Activated naive CD4-positive, alpha-beta T cell treated with anti-CD3 and anti-CD28 coated beads, Interleukin-2, amount 50 U/mL, for 72 hours (primary cell): Measurements from ENCODE around the gene LMOD1. TPM values are rescaled to one million over a fixed set of nuclear protein-coding genes. Genes with fewer than 3 reads are reported as not detected.

Experiments used
- ATAC-seq, 2 donors: fragments of 150-1000 bp; cut with Tn5 transposase; 2 replicates each; pipeline ENCODE4 v1.10.0; 2021; ENCODE audit warnings: mild to moderate bottlenecking in 2 of 2, moderate library complexity in 2 of 2
- DNase-seq, 2 donors: peaks; one replicate each; pipeline ENCODE4 v3.0.0; 2021 to 2022; ENCODE audit warnings: low spot score in 2 of 2
- H3K27ac Mint-ChIP-seq, 2 donors: one replicate each; pipeline ENCODE4 v1.8.0; 2022; ENCODE audit warnings: mild to moderate bottlenecking in 2 of 2, mixed read lengths in 2 of 2
- H3K36me3 Mint-ChIP-seq, 2 donors: one replicate each; pipeline ENCODE4 v1.8.0; 2022; ENCODE audit warnings: mixed read lengths in 2 of 2
- H3K9me3 Mint-ChIP-seq, 2 donors: one replicate each; pipeline ENCODE4 v1.8.0; 2022; ENCODE audit warnings: mixed read lengths in 2 of 2
- total RNA-seq, 2 donors: library from RNA; stranded (reverse); gene quantifications; one replicate each; pipeline ENCODE4 v1.2.3, GENCODE V29; 2022

The LMOD1 gene
- total RNA-seq, 2 donors from 2014 or later = not detected

DNA sequence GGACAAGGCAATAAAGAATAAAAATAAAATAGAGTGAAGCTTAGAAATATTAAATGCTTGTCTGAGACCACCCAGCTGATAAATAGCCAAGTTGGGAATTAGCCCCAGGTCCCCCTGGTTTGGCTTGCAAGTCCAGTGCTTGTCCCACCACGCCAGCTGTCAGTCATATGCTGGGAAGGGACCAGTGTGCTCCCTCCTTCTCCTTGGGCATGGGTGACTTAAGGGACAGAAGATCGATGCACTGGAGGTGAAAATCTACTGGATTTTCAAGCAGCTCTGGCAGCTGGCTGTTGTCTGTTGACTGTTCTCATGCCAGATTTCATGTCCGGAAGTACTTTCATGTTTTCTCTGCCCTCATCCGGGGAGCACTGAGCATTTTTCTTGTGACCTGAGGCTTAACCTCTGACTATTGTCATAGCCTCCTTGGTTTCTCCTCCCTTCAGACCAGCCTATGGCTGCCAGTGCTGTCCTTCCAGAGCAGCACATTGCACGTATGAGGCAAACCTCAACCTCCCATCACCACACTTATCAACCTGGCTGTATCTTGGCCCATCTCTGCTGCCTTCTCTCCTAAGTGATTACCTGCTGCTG, 12.4 kb downstream of the LMOD1 start:
- no peaks in the 10 kb centered on the region for H3K9me3 Mint-ChIP-seq
- no peak for ATAC-seq
- no peak overlapping the region for H3K27ac Mint-ChIP-seq
- no peak for DNase-seq
- H3K36me3 Mint-ChIP-seq = no peaks in the 10 kb centered on the region

DNA sequence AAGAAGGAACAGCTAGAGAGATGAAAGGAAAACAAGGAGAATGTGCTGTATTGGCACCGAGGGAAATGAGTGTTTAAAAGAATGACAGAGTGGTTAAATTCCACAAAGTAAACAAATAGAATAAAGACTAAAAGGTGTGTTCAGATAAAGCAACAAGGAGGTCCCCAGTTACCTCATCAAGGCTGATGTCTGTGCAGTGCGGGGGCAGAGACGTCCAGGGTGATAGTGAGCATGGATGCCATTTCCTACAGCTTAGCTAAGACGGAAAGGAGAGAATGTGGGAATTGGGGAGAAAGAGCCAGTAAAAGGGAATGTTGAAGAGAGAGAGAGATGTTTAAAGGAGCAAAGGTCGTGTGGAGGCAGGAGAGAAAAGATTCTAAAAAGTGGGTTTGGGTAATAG, 15.5 kb downstream of the LMOD1 start:
- no peaks in the 10 kb centered on the region for H3K9me3 Mint-ChIP-seq
- H3K36me3 Mint-ChIP-seq = no peaks in the 10 kb centered on the region
- H3K27ac Mint-ChIP-seq = no peak overlapping the region
- ATAC-seq (no peak), DNase-seq (no peak)

GRCh38 chr1:201930137-201930536, 16.2 kb downstream of the LMOD1 start:
- no peaks in the 10 kb centered on the region for H3K36me3 Mint-ChIP-seq
- DNase-seq (no peak), ATAC-seq (no peak)
- H3K9me3 Mint-ChIP-seq = no peaks in the 10 kb centered on the region
- no peak overlapping the region for H3K27ac Mint-ChIP-seq

- Mint-ChIP-seq H3K27ac (no peak overlapping the region), H3K36me3 (no peaks in the 10 kb centered on the region), H3K9me3 (no peaks in the 10 kb centered on the region)
- ATAC-seq (no peak), DNase-seq (no peak)
Measured at GRCh38 chr1:201928266-201928665, 18.1 kb downstream of the LMOD1 start.

DNA sequence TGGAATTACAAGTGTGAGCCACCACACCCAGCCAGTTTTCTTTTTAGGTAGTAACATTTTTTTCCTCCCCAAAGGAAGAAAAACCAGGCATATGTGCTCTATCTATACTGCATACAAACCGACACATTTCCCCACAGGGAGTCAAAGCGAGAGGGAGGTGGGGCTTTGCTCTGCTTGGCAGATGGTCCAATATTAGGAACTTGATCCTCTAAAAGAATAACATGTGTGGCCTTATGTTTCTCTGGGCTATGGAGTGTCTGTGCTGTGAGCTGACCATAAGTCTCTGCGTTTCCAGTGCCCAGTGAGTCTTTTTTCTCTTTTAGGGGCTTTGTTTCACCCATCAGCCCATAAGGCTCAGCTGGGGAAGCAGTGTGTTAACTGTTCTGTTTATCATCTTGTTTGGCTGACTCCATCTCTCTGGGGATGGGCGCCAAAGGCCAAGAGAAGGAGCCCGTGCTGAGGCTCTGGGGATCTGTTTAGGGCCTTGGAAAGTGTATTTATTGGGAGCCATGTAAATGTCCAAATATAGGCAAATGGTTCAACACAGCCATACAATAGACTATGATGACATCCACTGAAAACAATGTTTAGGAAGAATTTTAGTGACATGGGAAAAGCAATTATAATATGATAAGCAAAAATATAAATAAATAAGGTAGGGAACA, 20.2 kb downstream of the LMOD1 start:
- H3K36me3 Mint-ChIP-seq = no peaks in the 10 kb centered on the region
- DNase-seq = no peak
- no peak for ATAC-seq
- H3K9me3 Mint-ChIP-seq = no peaks in the 10 kb centered on the region
- H3K27ac Mint-ChIP-seq = no peak overlapping the region

DNA sequence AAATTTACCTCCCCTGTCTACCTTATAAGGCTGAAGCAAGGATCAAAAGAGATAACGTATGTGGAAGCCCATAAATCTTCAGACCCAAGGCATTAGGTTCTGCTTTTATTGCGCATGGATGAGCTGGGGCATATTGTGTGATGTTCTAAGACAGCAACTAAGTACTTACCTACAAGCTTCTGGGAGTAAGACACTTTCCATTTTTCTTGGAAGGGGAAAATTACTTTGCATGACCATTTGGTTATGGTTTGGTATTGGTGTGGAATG, 21.1 kb downstream of the LMOD1 start:
- no peak for DNase-seq
- H3K9me3 Mint-ChIP-seq = no peaks in the 10 kb centered on the region
- no peak for ATAC-seq
- no peaks in the 10 kb centered on the region for H3K36me3 Mint-ChIP-seq
- no peak overlapping the region for H3K27ac Mint-ChIP-seq

DNA sequence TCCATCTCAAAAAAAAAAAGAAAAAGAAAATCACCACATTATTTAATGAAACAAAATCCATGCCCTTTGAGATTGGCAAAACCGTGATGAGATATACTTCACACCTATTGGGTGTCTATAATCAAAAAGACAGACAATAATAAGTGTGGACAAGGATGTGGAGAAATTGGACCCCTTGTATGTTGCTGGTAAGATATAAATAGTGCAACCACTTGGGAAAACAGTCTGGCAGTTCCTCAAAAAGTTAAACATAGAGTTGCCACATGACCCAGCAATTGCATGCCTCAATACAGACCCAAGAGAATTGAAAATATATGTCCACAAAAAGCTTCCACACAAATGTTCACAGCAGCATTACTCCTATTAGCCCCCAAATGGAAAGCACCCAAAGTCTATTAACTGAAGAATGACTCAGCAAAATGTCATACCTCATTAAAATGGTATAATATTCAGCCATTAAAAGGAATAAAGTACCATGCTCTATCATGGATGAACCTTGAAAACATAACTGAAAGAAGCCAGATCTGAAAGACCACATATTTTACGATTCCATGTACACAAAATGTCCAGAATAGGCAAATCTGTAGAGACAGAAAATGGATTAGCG, 24.3 kb downstream of the LMOD1 start:
- Mint-ChIP-seq H3K27ac (no peak overlapping the region), H3K9me3 (no peaks in the 10 kb centered on the region), H3K36me3 (no peaks in the 10 kb centered on the region)
- no peak for DNase-seq
- no peak for ATAC-seq

DNA sequence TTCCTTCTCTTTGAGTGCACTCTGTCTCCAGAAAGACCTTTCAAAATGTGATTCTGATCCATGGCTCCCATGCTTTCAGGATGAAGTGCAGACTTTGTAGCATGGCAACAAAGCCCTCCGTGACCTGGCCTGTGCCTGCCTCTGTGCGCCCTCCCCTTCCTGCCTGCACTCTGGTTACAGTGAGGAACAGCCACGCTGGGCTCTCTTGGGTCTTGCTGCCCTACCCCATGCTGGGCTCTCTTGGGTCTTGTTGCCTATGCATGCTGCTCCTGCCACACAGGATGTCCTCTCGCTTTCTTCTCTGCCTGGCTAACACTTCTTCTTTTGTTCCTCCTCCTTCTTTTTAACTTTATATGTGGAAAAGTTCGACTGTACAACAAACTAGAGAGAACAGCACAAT, 28.0 kb downstream of the LMOD1 start:
- ATAC-seq (no peak), DNase-seq (no peak)
- no peaks in the 10 kb centered on the region for H3K9me3 Mint-ChIP-seq
- no peak overlapping the region for H3K27ac Mint-ChIP-seq
- H3K36me3 Mint-ChIP-seq = no peaks in the 10 kb centered on the region

- Mint-ChIP-seq H3K27ac (no peak overlapping the region), H3K36me3 (no peaks in the 10 kb centered on the region), H3K9me3 (no peaks in the 10 kb centered on the region)
- ATAC-seq = no peak
- no peak for DNase-seq
Measured at GRCh38 chr1:201917362-201918033, 28.9 kb downstream of the LMOD1 start.

DNA sequence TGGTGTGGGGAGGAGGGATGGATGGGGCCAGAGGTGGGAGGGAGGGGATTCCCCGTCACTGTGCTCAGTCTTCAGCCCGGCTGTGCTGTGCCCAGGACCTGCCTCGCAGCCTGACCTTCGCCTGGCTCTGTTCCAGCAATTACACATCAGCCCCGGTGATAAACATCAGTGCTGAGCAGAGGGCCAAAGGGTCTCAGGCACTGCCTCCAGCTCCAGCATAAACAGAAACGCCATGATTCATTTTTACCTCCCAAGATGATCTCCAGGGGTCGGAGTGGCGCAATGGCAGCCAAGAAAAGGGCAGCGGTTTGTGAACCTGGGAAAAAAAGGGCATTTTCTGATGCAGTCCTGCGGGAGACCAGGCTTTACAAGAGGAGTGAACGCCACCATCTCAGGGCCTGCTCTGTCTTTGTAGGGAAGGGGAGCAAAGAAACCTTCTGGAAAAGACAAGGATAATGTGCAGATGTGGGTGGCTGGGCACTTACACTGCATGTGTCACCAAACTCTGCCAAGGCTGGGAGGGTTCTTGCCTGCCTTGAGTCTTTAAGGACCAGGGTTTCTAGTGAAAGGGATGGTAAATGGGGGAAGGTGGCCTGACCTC, 29.6 kb downstream of the LMOD1 start:
- DNase-seq (no peak), ATAC-seq (no peak)
- H3K36me3 Mint-ChIP-seq = no peaks in the 10 kb centered on the region
- no peak overlapping the region for H3K27ac Mint-ChIP-seq
- H3K9me3 Mint-ChIP-seq = no peaks in the 10 kb centered on the region

GRCh38 chr1:201914456-201915235, 31.7 kb downstream of the LMOD1 start:
- Mint-ChIP-seq H3K27ac (no peak overlapping the region), H3K36me3 (no peaks in the 10 kb centered on the region), H3K9me3 (no peaks in the 10 kb centered on the region)
- DNase-seq (no peak), ATAC-seq (no peak)

DNA sequence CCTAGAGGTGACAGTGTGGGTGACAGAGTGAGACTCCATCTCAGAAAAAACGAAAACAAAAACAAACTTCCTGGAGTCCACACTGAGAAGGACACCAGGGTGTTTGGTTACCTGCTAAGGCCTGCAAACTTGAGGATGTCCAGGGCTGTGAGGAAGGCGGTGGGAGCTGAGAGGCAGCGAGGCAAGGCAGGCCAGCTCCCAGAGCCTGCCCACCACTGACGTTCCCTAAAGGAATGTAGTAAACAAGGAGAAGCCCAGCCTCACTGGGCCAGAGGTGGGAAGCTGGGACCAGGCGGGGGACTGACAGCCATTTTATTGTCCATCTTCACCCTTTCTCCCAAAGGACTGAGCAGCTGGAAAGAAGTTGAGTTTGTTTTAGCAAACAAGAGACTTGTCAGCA, 33.5 kb downstream of the LMOD1 start:
- Mint-ChIP-seq H3K9me3 (no peaks in the 10 kb centered on the region), H3K27ac (no peak overlapping the region), H3K36me3 (no peaks in the 10 kb centered on the region)
- DNase-seq = no peak
- no peak for ATAC-seq

DNA sequence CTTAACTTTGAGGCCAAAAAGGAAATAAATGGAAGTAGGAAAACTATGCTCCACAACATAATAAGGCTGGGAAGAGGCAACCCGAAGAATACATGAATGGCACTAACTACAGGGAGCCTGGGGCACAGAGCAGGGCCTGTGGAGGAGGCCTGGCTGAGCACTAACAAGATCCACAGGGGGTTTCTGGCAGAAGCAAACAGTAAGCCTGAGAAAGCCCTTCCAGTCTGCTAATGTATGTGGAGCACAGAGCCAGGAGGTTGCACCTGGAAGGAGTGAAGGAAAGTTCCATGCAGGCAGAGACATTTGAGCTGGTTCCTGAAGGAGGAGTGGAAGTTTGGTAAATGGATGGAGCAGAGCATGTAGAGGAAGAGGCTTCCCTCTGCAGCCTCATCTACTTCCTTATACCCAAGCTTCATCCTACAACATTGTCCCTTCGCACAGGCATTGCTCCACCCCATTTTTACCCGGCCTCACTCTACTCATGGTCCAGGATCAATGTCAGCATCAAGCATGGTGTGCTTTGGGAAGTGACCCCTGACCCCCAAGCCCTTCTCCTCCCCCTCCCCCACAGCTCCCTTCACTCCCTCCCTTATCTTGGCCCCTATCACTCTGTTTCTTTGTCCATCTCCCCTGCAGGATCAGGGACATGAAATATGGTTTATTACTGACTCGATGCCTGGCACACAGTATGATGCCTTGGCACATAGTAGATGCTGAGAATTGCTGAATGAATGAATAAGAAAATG, 34.3 kb downstream of the LMOD1 start:
- no peak for ATAC-seq
- H3K27ac Mint-ChIP-seq = no peak overlapping the region
- no peaks in the 10 kb centered on the region for H3K9me3 Mint-ChIP-seq
- H3K36me3 Mint-ChIP-seq = no peaks in the 10 kb centered on the region
- no peak for DNase-seq

- no peak overlapping the region for H3K27ac Mint-ChIP-seq
- no peak for ATAC-seq
- H3K36me3 Mint-ChIP-seq = no peaks in the 10 kb centered on the region
- no peak for DNase-seq
- no peaks in the 10 kb centered on the region for H3K9me3 Mint-ChIP-seq
Measured at GRCh38 chr1:201907621-201908020, 38.7 kb downstream of the LMOD1 start.

GRCh38 chr1:201906336-201906735, 40.0 kb downstream of the LMOD1 start:
- H3K9me3 Mint-ChIP-seq = no peaks in the 10 kb centered on the region
- H3K27ac Mint-ChIP-seq = no peak overlapping the region
- ATAC-seq = no peak
- no peak for DNase-seq
- no peaks in the 10 kb centered on the region for H3K36me3 Mint-ChIP-seq

DNA sequence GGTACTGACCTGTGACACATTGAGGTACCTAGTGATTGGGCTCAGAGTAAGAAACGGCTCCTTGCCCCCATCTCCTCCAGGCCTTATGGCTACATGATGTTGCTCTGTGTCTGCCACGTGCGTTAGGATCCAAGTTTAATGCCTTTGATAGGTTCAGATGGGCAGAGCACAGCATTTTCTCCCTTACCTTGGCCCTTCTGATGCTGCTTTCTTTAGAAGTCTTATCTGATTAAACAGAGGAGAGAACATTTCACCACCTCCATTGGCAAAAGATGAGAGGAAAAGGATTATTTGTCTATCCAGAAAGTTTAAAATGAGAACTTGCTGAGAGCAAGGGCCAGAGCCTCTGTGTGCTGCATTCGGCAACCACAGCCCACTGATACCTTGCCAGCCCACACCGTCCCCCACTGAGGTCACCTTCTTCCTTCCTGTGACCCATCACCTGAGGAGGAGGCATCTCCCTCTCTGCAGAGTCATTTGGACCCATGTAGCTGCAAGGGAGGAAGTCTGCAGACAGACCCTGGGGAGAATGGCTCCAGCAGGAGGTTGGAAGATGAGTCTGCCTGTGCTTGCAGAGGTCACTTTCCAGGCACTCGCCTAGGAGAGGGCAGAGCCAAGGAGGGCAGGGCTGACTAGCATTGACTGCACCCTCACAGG, 41.0 kb downstream of the LMOD1 start:
- DNase-seq = no peak
- Mint-ChIP-seq H3K27ac (no peak overlapping the region), H3K36me3 (no peaks in the 10 kb centered on the region), H3K9me3 (no peaks in the 10 kb centered on the region)
- ATAC-seq = peak in 1 of 2 donors; percentile 70
